A673 (cell line): ENCODE measurements around the gene NLRP10.

ENCODE experiments used
- CTCF ChIP-seq: fragments of 300-800, 200-600 bp; sonication (generic); conservative IDR thresholded peaks from 2 replicates; pipeline ENCODE4 v1.5.1; 2017; ENCODE audit warnings: low read depth, mild to moderate bottlenecking, antibody characterized with exemption, low read length, moderate library complexity, mixed read lengths
- EZH2 ChIP-seq: fragments of 200-600 bp; sonication (generic); IDR thresholded peaks from 2 replicates; pipeline ENCODE4 v1.6.1; 2017; ENCODE audit warnings: borderline replicate concordance, low read depth, mild to moderate bottlenecking, mixed read lengths, antibody characterized with exemption, low read length; ENCODE audit not compliant: poor library complexity, severe bottlenecking

- TF ChIP-seq CTCF, result no peak
- TF ChIP-seq EZH2, result no peak
Observed at GRCh38 chr11:8013833-8014232, 48.6 kb upstream of the NLRP10 start.
